Transverse colon (tissue), 4 donors: Measurements from ENCODE around the gene ANKRD10. TPM values are rescaled to one million over a fixed set of nuclear protein-coding genes. Genes with fewer than 3 reads are reported as not detected.

Source experiments
- DNase-seq: peaks from one replicate; pipeline ENCODE4 v3.0.0-alpha.2; 2019
- H3K27ac ChIP-seq, 4 donors: fragments of 200-600 bp; sonication (generic); 2 replicates each; pipeline ENCODE4 v1.5.1; 2016 to 2018; ENCODE audit warnings: inconsistent platforms in 4 of 4
- H3K27me3 ChIP-seq: fragments of 200-600 bp; sonication (generic); 2 replicates; pipeline ENCODE4 v1.5.1; 2017; ENCODE audit warnings: inconsistent platforms
- H3K36me3 ChIP-seq, 4 donors: fragments of 200-600 bp; sonication (generic); 2 replicates each; pipeline ENCODE4 v1.5.1; 2017 to 2019; ENCODE audit warnings: inconsistent platforms in 4 of 4
- H3K4me1 ChIP-seq, 4 donors: fragments of 200-600 bp; sonication (generic); 2 replicates each; pipeline ENCODE4 v1.5.1; 2017 to 2020; ENCODE audit warnings: inconsistent platforms in 4 of 4
- H3K4me3 ChIP-seq, 4 donors: fragments of 200-600 bp; sonication (generic); 1 replicate in 1 of 4; 2 replicates in 3 of 4; pipeline versions ENCODE4 v1.5.1 to v1.6.1; 2017 to 2019; ENCODE audit warnings: inconsistent platforms in 4 of 4
- H3K9me3 ChIP-seq, 2 donors: fragments of 200-600 bp; sonication (generic); 2 replicates each; pipeline ENCODE4 v1.5.1; 2017 to 2019; ENCODE audit warnings: inconsistent platforms in 2 of 2
- EP300 ChIP-seq: sonication (generic); formaldehyde crosslinking; IDR thresholded peaks from one replicate; pipeline ENCODE4 v1.6.1; 2017; ENCODE audit warnings: antibody characterized with exemption, low read depth
- POLR2A ChIP-seq: fragments of 450-650 bp; IDR thresholded peaks from one replicate; pipeline ENCODE4 v1.6.1; 2016; ENCODE audit warnings: antibody characterized with exemption, mild to moderate bottlenecking, moderate library complexity
- POLR2AphosphoS5 ChIP-seq, 3 donors: sonication (generic); formaldehyde crosslinking; IDR thresholded peaks; one replicate each; pipeline ENCODE4 v1.6.1; 2016; ENCODE audit warnings: antibody characterized with exemption in 3 of 3
- WGBS, 2 donors: methylation state at CpG; one replicate each; pipeline ENCODE4 v1.1.5; 2018; ENCODE audit warnings: low coverage in 1 of 2; 5-methylcytosine and 5-hydroxymethylcytosine counted together
- in situ Hi-C, 4 donors: fragments of 200-750 bp; cut with MboI; loops; one replicate each; pipeline versions ENCODE4 v1.15.0 to v1.15.1; 2017; ENCODE audit warnings: low sequenced_read_pairs in 3 of 4, low pct_ligation_motif_present in 1 of 4, low pct_unique_long_range_greater_than_20kb in 1 of 4
- intact Hi-C: fragments of 100-400 bp; cut with DNase I; formaldehyde crosslinking; loops from one replicate; pipeline ENCODE4 v1.15.1; 2023; ENCODE audit warnings: low total_unique reads
- total RNA-seq, 4 donors: library from RNA; depleted of rRNA; stranded (reverse); fragments of >200 nt; gene quantifications; one replicate each; pipeline ENCODE4 v1.1.0, GENCODE V29; 2016
- TF ChIP-seq, protein P1 (sequence below), 5 experiments: fragments of 200-600 bp in 3 of 5; fragments of 450-650 bp in 2 of 5; sonication (generic) in 3 of 5; IDR thresholded peaks; 1 replicate in 2 of 5; 2 replicates in 3 of 5; pipeline ENCODE4 v1.5.1; 2016 to 2017; ENCODE audit warnings: antibody characterized with exemption in 5 of 5, inconsistent platforms in 3 of 5, mild to moderate bottlenecking in 2 of 5, moderate library complexity in 1 of 5

Gene ANKRD10
- total RNA-seq, 4 donors from 2014 or later = 124 to 286 (median 188) TPM

DNA sequence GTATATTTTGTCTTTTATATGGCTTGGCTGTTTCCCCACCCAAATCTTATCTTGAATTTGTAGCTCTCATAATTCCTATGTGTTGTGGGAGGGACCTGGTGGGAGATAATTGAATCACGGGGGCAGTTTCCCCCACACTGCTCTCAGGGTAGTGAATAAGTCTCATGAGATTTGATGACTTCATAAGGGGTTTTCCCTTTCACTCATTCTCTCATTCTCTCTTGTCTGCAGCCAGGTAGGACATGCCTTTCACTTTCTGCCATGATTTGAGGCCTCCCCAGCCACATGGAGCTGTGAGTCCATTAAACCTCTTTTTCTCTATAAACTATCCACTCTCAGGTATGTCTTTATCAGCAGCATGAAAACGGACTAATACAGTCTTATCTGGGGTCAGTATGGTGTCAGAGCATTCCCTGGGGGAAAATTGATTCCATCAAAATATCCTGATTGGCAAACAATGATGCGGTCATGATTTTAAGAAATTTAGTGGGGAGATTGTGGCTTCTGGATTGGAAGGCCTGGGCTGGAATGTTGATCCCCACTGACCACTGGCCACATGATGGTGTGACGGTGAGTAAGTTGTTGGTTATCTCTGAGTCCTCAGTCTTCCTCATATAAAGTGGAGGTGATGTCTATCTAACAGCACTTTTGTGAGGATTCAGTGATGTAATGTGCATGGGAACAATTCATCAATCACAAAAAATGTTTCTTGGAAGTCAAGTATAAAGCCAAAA is 27.5 kb upstream of the ANKRD10 start:
- 44 to 74% methylated on average over 2 to 4 of the region's 4 CpGs for WGBS, 2 donors
- in situ Hi-C loops = loop anchor here in 1 of 4 donors (10.0 kb wide), 1 partner anchor 102 kb away; no protein-coding TSS in a partner anchor

DNA sequence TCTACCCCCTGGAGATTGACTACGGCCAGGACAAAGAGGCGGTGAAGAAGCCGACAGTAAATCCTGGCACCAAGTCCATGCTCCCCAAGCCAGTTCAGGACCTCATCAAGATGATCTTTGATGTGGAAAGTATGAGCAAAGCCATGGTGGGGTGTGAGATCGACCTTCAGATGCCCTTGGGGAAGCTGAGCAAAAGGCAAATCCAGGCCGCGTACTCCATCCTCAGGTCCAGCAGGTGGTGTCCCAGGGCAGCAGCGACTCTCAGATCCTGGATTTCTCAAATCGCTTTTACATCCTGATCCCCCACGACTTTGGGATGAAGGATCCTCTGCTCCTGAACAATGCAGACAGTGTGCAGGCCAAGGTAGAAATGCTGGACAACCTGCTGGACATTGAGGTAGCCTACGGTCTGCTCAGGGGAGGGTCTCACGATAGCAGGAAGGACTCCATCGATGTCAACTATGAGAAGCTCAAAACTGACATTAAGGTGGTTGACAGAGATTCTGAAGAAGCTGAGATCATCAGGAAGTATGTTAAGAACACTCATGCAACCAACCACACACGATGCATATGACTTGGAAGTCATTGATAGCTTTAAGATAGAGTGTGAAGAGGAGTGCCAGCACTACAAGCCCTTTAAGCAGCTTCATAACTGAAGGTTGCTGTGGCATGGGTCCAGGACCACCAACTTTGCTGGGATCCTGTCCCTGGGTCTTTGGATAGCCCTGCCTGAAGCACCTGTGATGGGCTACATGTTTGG is 24.0 kb upstream of the ANKRD10 start:
- TF ChIP-seq POLR2A (no peak), POLR2AphosphoS5 (IDR thresholded peaks at IDR 0.05) (no peak), EP300 (no peak)
- TF ChIP-seq, protein P1, sequence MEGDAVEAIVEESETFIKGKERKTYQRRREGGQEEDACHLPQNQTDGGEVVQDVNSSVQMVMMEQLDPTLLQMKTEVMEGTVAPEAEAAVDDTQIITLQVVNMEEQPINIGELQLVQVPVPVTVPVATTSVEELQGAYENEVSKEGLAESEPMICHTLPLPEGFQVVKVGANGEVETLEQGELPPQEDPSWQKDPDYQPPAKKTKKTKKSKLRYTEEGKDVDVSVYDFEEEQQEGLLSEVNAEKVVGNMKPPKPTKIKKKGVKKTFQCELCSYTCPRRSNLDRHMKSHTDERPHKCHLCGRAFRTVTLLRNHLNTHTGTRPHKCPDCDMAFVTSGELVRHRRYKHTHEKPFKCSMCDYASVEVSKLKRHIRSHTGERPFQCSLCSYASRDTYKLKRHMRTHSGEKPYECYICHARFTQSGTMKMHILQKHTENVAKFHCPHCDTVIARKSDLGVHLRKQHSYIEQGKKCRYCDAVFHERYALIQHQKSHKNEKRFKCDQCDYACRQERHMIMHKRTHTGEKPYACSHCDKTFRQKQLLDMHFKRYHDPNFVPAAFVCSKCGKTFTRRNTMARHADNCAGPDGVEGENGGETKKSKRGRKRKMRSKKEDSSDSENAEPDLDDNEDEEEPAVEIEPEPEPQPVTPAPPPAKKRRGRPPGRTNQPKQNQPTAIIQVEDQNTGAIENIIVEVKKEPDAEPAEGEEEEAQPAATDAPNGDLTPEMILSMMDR (IDR thresholded peaks at IDR 0.05) = no peak
- intact Hi-C loops (no loop called here), in situ Hi-C loops (no loop called here)
- DNase-seq = no peak
- Histone ChIP-seq H3K9me3 (peaks cover 3 to 12% of the 10 kb centered on the region in 2 donors), H3K4me1 (no peaks in the 10 kb centered on the region), H3K27me3 (no peaks in the 10 kb centered on the region), H3K36me3 (no peaks in the 10 kb centered on the region), H3K27ac (no peak overlapping the region), H3K4me3 (no peak overlapping the region)
- WGBS, 2 donors = 82% methylated on average over 13 of the region's 13 CpGs; no CpG with 5 or more reads in 1 of the 2 donors

More for the DNA sequence above, 27.5 kb upstream of the ANKRD10 start:
- TF ChIP-seq POLR2A (no peak), EP300 (no peak), POLR2AphosphoS5 (IDR thresholded peaks at IDR 0.05) (no peak)
- TF ChIP-seq, protein P1 (IDR thresholded peaks at IDR 0.05) = no peak
- DNase-seq = no peak
- H3K36me3 ChIP-seq = no peaks in the 10 kb centered on the region
- H3K27me3 ChIP-seq = no peaks in the 10 kb centered on the region
- H3K9me3 ChIP-seq = no peaks in the 10 kb centered on the region
- intact Hi-C loops = no loop called here
- no peaks in the 10 kb centered on the region for H3K4me1 ChIP-seq
- no peak overlapping the region for H3K4me3 ChIP-seq
- H3K27ac ChIP-seq = no peak overlapping the region

DNA sequence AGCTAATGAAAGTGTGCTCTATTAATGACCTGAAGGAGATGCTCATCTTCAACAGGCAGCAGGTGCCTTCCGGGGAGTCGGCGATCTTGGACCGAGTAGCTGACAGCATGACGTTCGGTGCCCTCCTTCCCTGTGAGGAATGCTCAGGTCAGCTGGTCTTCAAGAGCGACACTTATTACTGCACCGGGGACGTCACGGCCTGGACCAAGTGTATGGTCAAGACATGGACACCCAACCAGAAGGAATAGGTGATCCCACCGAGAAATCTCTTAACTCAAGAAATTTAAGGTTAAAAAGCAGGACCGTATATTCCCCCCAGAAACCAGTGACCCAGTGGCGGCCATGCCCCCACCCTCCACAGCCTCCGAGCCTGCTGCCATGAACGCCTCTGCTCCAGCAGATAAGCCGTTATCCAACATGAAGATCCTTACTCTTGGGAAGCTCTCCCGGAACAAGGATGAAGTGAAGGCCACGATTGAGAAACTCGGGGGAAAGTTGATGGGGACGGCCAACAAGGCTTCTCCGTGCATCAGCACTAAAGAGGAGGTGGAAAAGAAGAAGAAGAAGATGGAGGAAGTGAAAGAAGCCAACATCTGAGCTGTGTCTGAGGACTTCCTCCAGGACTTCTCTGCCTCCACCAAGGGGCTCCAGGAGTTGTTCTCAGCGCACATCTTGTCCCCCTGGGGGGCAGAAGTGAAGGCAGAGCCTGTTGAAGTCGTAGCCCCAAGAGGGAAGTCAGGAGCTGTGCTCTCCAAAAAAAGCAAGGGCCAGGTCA is 22.8 kb upstream of the ANKRD10 start:
- 81 to 87% methylated on average over 4 to 23 of the region's 23 CpGs for WGBS, 2 donors

More for the DNA sequence above, 22.8 kb upstream of the ANKRD10 start:
- no peak for TF ChIP-seq POLR2AphosphoS5 (IDR thresholded peaks at IDR 0.05)
- TF ChIP-seq POLR2A = no peak
- TF ChIP-seq, protein P1 (IDR thresholded peaks at IDR 0.05) = no peak
- TF ChIP-seq EP300 = no peak
- in situ Hi-C loops = no loop called here
- H3K27ac ChIP-seq = no peak overlapping the region
- no peaks in the 10 kb centered on the region for H3K36me3 ChIP-seq
- no peak for DNase-seq
- no peak overlapping the region for H3K4me3 ChIP-seq
- H3K27me3 ChIP-seq = no peaks in the 10 kb centered on the region
- H3K9me3 ChIP-seq = peaks cover 11 to 24% of the 10 kb centered on the region in 2 donors
- H3K4me1 ChIP-seq = no peaks in the 10 kb centered on the region
- intact Hi-C loops = no loop called here
